HepG2 (cell line): ENCODE results near the gene CRISPLD2.

ENCODE experiments used
- CTCF ChIP-seq: sonication (generic); formaldehyde crosslinking; IDR thresholded peaks from 2 replicates; pipeline ENCODE4 v1.5.0; 2020; ENCODE audit warnings: mild to moderate bottlenecking, missing genetic modification reagents, moderate library complexity
- HDAC2 ChIP-seq: sonication (generic); formaldehyde crosslinking; IDR thresholded peaks from 2 replicates; pipeline ENCODE4 v1.4.0; 2020; ENCODE audit warnings: missing genetic modification reagents
- KLF16 ChIP-seq, 2 experiments: sonication (generic) in 1 of 2; formaldehyde crosslinking in 1 of 2; IDR thresholded peaks; 2 replicates each; pipeline versions ENCODE4 v1.6.1 to v1.8.0; 2016 to 2023; ENCODE audit warnings: missing genetic modification reagents in 2 of 2, missing compliant biosample characterization in 1 of 2

GRCh38 chr16:84777435-84777834 lies 42.4 kb upstream of the CRISPLD2 start:
- TF ChIP-seq HDAC2 (CRISPR knock-in tag) (no peak), CTCF (CRISPR knock-in tag) (no peak), KLF16 (CRISPR knock-in tag; IDR thresholded peaks at IDR 0.05) (no peak)
